ENCODE data around the gene GKN1. TPM values are rescaled to one million over a fixed set of nuclear protein-coding genes. Genes with fewer than 3 reads are reported as not detected.

The GKN1 gene
- total and polyA plus RNA-seq, 4 donors: not detected

GRCh38 chr2:69018678-69019095 lies 44.3 kb downstream of the GKN1 start:
- TF ChIP-seq YY1 (IDR thresholded peaks at IDR 0.05) (no peak), FOXA1 (IDR thresholded peaks at IDR 0.05) (no peak), FOXA2 (IDR thresholded peaks at IDR 0.05) (no peak), REST (IDR thresholded peaks at IDR 0.05) (no peak), RXRA (IDR thresholded peaks at IDR 0.05) (no peak), ATF3 (IDR thresholded peaks at IDR 0.05) (no peak), EGR1 (IDR thresholded peaks at IDR 0.05; ENCODE audit: low read depth in 2 of 2) (no peak), GABPA (IDR thresholded peaks at IDR 0.05 in 1 of 2, conservative IDR thresholded peaks at IDR 0.05 in 1 of 2) (no peak), CTCF (IDR thresholded peaks at IDR 0.05; ENCODE audit: low read depth, low read length, missing input control) (no peak), RAD21 (IDR thresholded peaks at IDR 0.05) (no peak), HNF4A (conservative IDR thresholded peaks at IDR 0.05) (no peak), SP1 (IDR thresholded peaks at IDR 0.05) (no peak), JUND (IDR thresholded peaks at IDR 0.05) (no peak), MAX (IDR thresholded peaks at IDR 0.05) (no peak), TAF1 (conservative IDR thresholded peaks at IDR 0.05) (no peak), NR2F2 (IDR thresholded peaks at IDR 0.05) (no peak), HNF4G (IDR thresholded peaks at IDR 0.05) (no peak), ZBTB33 (IDR thresholded peaks at IDR 0.05) (no peak)
- Histone ChIP-seq H3K4me3 (ENCODE audit: low read depth in 1 of 3, low read length in 3 of 3) (no peak overlapping the region), H3K27ac (ENCODE audit: low read depth in 1 of 2, low read length in 2 of 2) (no peak overlapping the region), H3K4me1 (ENCODE audit: control insufficient read depth in 4 of 4, insufficient read depth in 4 of 4, low read length in 3 of 4) (peaks cover under 1 to 3% (median 2%) of the 10 kb centered on the region in 4 donors), H3K9me3 (ENCODE audit: control insufficient read depth in 4 of 4, low read length in 3 of 4) (no peaks in the 10 kb centered on the region), H3K36me3 (ENCODE audit: control insufficient read depth in 4 of 4, insufficient read depth in 3 of 4, low read depth in 1 of 4, low read length in 3 of 4) (no peaks in the 10 kb centered on the region), H3K9ac (ENCODE audit: low read depth in 1 of 2, low read length in 2 of 2) (no peak overlapping the region), H3K27me3 (ENCODE audit: control insufficient read depth in 4 of 4, insufficient read depth in 4 of 4, low read length in 3 of 4) (peaks cover 0 to 22% (median 1%) of the 10 kb centered on the region in 4 donors)
- DNase-seq (ENCODE audit: low spot score): no peak
- 86% methylated on average over 4 of the region's 4 CpGs for WGBS
